HG02642 (cell line): Measurements from ENCODE around the gene EXOC3L4.
"Not testable (repeated sequence)": the region's sequence is repeated elsewhere in the genome, so short reads cannot be mapped to it uniquely, and the experiment has no call there.

Source experiments
- ATAC-seq: cut with Tn5 transposase; IDR thresholded peaks from one replicate; pipeline ENCODE4 v1.9.1; 2021; ENCODE audit warnings: mild to moderate bottlenecking; ENCODE audit not compliant: unreplicated experiment, poor library complexity

Gene EXOC3L4

GRCh38 chr14:103118018-103118662, 23.6 kb downstream of the EXOC3L4 start:
- no peak for ATAC-seq

- no peak for ATAC-seq
Measured at GRCh38 chr14:103118663-103119404, 24.3 kb downstream of the EXOC3L4 start.

- ATAC-seq: not testable (repeated sequence)
Measured at GRCh38 chr14:103119527-103119926, 25.0 kb downstream of the EXOC3L4 start.

- no peak for ATAC-seq
Measured at GRCh38 chr14:103121121-103121845, 26.8 kb downstream of the EXOC3L4 start.

GRCh38 chr14:103121846-103122584, 27.5 kb downstream of the EXOC3L4 start:
- ATAC-seq: no peak

GRCh38 chr14:103122585-103122946, 28.0 kb downstream of the EXOC3L4 start:
- ATAC-seq: no peak

- ATAC-seq: no peak
Measured at GRCh38 chr14:103122947-103123633, 28.6 kb downstream of the EXOC3L4 start, which contains the start of gene TNFAIP2. TNFAIP2 (plus strand) TSS chr14:103123461; CDS start chr14:103126458, 2,997 bp downstream.

- no peak for ATAC-seq
Measured at GRCh38 chr14:103123634-103124500, 29.3 kb downstream of the EXOC3L4 start.

GRCh38 chr14:103124501-103125001, 30.0 kb downstream of the EXOC3L4 start:
- ATAC-seq: no peak

- ATAC-seq: no peak
Measured at GRCh38 chr14:103125098-103126070, 30.9 kb downstream of the EXOC3L4 start.

- ATAC-seq: no peak
Measured at GRCh38 chr14:103126088-103126872, 31.8 kb downstream of the EXOC3L4 start.

- no peak for ATAC-seq
Measured at GRCh38 chr14:103126873-103127304, 32.4 kb downstream of the EXOC3L4 start.

GRCh38 chr14:103127356-103127755, 32.8 kb downstream of the EXOC3L4 start:
- ATAC-seq: no peak

- no peak for ATAC-seq
Measured at GRCh38 chr14:103127861-103128598, 33.5 kb downstream of the EXOC3L4 start.

- no peak for ATAC-seq
Measured at GRCh38 chr14:103128631-103129300, 34.2 kb downstream of the EXOC3L4 start.
